Frontal cortex (tissue), 4 donors: ENCODE results near the gene FAM110A. TPM values are rescaled to one million over a fixed set of nuclear protein-coding genes. Genes with fewer than 3 reads are reported as not detected.
"Not testable (repeated sequence)": the region's sequence is repeated elsewhere in the genome, so short reads cannot be mapped to it uniquely, and the experiment has no call there.

Experiments
- DNase-seq, 2 donors: peaks; one replicate each; pipeline ENCODE4 v3.0.0; 2012; ENCODE audit warnings: low spot score in 2 of 2
- FAIRE-seq: peaks from 2 replicates; lab custom pipeline; 2012; peaks lifted over from hg19 to GRCh38; lab: Jason Lieb, UNC
- total RNA-seq: library from RNA; depleted of rRNA; stranded (reverse); fragments of >200 nt; gene quantifications from one replicate; pipeline ENCODE4 v1.2.3, GENCODE V29; 2014
- donor health status: control.
- donor health status: control.
- donor health status: control.

FAM110A gene
- total RNA-seq, 1 donor from 2014 or later: 8.6 TPM

DNA sequence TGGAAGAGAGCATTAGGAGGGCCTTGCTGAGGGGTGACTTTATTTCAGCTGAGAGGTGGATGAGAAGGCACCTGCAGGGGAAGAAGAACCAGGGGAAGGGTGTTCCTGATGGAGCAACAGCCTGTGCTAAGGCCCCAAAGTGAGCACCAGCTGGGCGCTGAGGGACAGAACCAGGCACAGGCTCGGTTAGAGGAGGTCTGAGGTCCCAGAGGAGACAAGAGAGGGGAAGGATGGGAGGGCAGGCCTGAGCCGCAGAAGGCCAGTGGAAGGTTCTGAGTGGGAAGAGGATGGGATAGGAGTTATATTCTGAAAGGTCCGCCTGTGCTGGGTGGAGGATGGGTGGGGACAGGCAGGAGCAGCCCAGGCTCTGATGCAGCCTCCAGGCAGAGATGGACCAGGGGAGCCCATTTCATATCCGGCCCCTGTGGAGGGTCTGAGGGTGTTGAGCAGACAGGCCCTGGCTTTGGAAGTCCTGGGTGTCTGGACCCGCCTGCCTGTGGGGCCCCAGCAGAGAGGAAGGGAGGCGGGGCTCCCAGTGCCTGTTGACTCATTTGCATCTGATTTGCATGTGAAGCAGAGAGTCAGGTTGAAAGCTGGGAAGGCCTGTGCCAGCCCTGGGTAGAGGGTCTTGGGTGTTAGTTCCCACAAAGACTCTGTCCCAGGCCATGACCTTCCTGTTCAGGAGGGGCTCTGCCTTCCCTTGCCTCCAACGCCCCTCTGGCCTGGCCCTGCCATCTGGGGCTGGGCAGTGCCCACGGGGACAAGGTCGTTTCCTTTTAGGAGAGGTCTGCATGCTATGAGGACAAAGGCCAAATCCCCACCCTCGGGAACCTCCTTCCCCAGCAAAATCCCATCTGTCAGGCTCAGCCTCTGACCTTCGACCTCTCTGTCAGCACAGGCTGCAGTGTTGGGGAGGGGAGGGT lies 10.6 kb upstream of the FAM110A start:
- FAIRE-seq (no peak), DNase-seq (no peak)

DNA sequence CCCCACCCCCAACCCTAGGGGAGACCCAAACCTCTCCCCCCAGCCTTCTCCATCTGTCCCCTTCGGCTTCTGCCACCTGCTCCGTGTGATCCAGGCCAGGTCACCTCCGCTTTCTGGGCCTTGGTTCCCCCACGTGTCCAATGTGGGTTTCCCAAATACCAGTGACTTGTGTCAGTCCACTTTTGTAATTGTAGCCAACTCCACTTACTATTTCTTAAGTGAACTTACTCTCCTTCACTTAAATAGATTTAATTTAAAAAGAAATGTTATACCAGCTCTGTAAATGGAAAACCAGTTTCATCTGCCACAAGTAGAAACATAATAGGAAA lies 10.0 kb upstream of the FAM110A start:
- no peak for FAIRE-seq

DNA sequence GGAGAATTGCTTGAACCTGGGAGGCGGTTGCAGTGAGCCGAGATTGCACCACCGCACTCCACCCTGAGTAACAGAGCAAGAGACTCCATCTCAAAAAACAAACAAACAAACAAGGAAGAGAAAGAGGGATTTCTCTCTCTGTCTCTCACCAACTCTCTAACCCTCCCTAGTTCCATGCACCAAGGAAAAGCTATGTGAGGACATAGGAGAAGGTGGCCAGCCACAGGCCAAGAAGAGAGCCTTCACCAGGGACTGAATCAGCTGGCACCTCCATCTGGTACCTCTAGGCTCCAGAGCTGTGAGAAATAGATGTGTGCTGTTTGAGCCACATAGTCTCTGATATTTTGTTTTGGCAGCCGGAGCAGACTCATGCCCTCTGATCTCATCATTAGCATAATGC lies 9.0 kb upstream of the FAM110A start:
- DNase-seq: no peak
- FAIRE-seq: no peak

More for the DNA sequence above, 10.0 kb upstream of the FAM110A start:
- no peak for DNase-seq

DNA sequence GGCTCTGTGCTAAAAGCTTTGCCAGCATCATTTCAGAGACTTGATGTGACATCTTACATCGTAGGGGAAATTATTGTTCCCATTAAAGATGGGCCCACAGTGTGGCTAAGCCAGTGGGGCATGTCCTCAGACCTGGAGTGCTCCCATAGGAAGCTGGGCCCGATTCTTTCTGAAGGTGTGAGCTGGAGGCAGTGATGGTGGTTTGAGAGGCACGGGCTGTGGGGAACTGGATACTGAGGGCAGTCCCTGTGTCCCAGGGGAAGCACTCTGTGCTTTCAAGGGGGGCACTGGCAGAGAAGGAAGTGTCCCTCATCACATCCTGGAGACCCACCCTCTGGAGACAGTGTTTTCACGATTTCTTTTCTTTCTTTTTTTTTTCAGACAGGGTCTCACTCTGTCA lies 8.6 kb upstream of the FAM110A start:
- no peak for DNase-seq
- FAIRE-seq: no peak

DNA sequence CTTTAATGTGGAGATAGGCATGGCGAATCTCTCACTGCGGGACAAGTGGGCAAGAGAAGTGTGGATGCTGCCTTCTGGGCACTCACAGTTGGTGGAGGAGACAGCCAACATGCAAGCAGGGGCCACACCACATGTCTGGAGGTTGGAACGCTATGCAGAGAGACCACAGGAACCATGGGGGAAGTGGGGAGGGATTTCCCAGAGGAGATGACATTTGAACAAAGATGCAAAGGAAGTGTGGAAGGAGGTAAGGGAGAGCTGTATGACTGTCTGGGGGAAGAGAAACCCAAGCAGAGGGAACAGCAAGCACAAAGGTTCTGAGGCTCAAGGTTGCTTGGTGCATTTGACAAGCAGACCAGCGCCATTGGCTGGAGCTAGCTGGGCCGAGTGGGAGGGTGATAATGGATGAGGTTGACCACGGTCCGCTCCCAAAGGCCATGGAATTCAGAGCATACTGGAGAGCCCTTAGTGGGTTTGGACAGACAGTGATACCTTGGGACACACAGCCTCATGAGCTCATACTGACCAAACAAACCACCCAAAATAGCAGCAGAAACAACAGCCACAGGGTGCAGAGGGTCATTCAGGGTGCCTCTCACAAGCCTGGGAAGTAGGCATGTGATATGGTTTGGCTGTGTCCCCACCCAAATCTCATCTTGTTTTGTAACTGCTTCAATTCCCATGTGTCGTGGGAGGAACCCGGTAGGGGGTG lies 7.6 kb upstream of the FAM110A start:
- FAIRE-seq: no peak

DNA sequence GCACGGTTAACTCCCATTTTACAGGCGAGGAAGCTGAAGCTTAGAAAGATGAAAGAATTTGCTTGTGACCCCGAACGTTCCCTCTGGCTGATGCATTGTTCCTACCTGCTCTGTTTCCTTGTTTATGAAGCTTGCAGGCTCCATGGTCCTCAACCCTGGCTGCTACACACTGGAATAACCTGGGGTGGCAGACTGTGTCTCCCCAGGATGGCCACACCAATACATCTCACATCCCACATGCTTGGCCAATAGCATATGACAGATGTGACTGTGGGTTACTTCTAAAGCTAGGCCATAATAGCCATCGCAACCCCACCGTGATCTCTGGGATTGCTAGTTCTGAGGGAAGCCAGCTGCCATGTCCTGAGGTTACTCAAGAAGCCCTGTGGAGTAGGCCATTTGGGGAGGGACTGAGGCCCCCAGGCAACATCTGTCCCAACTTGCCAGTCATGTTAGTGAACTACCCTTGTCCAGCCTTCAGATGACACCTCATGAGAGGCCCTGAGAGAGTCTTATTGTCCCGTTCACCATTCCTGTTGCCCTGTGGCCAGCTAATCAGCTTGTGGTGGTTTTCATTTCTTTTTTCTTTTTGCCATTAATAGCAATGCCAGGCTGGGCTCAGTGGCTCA lies 6.7 kb upstream of the FAM110A start:
- no peak for DNase-seq
- FAIRE-seq: no peak

More for the DNA sequence above, 7.6 kb upstream of the FAM110A start:
- no peak for DNase-seq

GRCh38 chr20:827981-828380 lies 5.5 kb upstream of the FAM110A start:
- DNase-seq, FAIRE-seq: not testable (repeated sequence)

DNA sequence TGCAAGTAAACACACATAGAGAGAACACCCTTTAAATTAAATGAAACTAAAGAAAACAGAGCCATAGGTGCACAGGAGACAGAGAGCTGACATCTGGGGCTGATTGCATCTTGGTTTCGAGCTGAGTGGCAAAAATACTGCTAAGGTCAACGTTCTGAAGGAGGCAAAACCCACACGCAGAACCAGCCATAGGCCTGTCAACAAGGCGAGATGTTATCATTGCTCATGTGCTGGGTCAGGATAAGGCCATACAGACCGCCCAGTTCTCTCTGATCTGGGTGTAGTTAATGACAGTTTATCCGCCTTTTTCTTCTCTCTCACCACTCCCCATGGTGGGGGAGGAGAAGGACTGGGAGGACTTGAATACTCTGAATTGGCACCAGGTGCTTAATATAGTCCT lies 4.5 kb upstream of the FAM110A start:
- DNase-seq: no peak
- no peak for FAIRE-seq

DNA sequence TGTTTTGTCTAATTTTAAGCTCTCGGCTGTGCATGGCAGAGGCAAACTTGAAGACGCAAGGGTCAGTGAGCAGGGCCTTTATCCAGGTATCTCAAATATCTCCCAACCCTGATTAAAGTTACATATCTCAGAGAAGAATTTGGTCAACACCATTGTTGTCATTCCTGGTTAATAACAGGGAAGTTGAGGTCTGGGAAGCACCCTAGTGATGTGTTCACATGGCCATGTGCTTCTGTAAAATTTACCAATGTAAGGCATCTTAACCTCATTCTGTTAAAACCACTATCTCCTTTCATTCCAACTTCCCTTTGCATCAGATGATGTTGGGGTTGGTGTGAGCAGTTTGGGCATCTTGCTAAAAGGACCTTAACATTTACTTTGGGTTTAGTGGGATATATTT lies 4.0 kb upstream of the FAM110A start:
- FAIRE-seq: no peak
- DNase-seq: no peak

DNA sequence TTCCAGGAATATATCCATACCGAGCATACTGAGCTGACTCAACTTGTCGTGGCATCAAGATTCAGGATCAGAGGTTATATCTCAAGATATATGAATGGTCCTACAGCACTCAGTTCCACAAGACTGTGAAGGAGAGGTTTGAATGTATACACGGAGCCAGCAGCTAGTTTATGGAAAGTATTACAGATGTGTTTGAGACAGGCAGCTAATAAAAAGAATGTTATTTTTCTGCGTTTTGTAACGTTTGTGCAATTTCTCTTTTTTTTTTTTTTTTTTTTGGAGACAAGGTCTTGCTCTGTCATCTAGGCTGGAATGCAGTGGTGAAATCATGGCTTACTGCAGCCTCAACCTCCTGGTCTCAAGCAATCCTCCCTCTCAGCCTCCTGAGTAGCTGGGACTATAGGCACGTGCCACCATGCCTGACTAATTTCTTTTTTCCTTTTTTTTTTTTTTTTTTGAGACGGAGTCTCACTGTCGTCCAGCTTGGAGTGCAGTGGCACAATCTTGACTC lies 3.4 kb upstream of the FAM110A start:
- no peak for FAIRE-seq
- DNase-seq: no peak

GRCh38 chr20:831251-831650 lies 2.3 kb upstream of the FAM110A start:
- FAIRE-seq: no peak

DNA sequence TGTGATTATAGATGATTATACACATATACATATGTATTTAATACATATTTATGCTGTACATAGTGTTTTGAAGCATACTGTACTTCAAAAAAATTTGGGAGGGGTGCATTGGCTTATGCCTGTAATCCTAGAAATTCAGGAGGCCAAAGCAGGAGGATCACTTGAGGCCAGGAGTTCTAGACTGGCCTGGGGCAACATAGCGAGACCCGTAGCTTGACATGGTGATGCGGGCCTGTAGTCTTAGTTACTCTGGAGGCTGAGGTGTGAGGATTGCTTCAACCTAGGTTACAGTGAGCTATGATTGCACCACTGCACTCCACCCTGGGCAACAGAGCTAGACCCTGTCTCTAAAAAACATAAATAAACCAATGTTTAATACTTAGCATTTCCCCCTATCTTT lies 1.6 kb upstream of the FAM110A start:
- DNase-seq (no peak), FAIRE-seq (no peak)

More at GRCh38 chr20:831251-831650, 2.3 kb upstream of the FAM110A start:
- DNase-seq: no peak

- FAIRE-seq: no peak
- DNase-seq: no peak
Measured at GRCh38 chr20:833121-833449, 430 bp upstream of the FAM110A start.

DNA sequence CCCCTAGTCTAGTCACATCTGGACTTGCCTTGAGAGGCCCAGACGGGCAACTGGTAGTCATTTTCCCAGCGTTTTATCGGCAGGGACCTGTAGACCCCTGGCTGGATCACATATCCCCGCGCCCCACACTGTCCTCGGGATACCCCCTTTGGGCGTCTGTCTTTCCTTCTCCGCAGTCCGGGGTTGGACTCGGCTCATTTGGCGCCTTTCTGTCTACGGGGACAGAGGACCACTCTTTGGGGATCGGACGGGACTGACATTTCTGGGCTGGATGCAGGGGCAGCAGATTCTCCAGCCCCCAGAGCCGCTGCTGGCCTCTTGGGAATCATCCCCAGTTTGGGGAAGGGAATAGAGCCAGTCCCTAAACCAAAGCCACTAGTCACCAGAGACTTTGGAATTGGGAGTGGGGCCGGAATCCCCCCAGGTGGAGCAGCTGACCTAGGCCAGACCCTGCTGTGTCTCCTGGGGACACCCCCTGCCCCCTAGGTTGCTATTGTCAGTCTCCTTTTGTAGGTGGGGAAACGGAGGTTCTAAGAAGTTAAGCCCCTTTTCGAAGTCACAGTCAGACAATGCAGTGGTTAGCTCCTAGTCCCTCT lies 734 bp downstream of the FAM110A start:
- FAIRE-seq: no peak
- DNase-seq: no peak

DNA sequence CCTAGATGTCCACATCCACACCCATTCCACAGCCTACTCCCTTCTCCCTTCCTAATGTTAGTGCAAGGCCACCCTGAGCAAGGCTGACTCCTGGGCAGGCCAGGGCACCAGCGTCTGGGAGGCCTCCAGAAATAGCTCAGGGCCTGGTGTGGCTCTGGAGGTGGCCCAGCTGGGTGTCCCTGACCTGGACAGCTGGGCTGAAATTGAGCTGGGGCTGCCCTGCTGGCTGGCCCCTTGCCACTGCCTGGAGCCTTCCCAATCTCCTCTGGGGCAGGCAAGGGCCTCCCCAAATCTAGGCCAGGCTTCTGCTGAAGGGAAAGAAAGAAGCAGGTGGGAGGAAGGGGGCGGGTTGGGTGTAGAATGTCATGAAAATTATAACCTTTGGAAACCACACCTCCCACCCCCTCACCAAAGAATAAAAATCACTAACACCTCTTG lies 2.1 kb downstream of the FAM110A start:
- FAIRE-seq (no peak), DNase-seq (no peak)

DNA sequence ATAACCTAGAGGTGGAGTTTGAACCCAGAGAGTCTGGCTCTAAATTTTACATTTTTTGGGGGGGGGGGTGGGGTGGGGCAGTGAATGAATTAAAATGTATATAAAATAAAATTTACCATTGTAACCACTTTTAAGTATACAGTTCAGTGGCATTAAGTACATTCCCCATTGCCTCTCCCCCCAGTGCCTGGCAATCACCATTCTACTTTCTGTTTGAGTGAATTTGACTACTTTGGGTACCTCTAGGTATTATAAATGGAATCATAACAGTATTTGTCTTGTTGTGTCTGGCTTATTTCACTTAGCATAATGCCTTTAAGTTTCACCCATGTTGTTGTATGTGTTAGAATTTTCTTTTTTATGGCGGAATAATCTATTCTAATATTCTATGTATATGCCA lies 2.7 kb downstream of the FAM110A start:
- FAIRE-seq: no peak

DNA sequence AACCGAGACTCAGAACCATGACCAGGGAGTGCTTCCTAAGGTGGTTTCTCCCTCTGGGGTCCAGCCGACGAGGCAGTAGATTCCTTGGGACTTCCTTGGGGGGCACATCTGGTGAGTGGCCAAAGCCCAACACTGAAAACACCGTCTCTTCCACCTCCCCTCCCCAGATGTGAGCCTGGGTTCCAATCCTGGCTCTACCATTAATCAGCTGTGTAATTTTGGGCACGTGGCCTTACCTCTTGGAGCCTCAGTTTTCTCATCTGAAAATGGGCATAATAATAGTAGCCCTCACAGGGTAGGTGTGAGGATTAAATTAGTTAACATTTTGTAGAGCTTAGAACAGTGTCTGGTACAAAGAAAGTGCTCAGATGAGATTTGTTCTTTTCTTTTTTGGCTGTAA lies 5.5 kb downstream of the FAM110A start:
- DNase-seq (no peak), FAIRE-seq (no peak)

More for the DNA sequence above, 2.7 kb downstream of the FAM110A start:
- no peak for DNase-seq

GRCh38 chr20:839626-840025 lies 6.1 kb downstream of the FAM110A start:
- no peak for DNase-seq

DNA sequence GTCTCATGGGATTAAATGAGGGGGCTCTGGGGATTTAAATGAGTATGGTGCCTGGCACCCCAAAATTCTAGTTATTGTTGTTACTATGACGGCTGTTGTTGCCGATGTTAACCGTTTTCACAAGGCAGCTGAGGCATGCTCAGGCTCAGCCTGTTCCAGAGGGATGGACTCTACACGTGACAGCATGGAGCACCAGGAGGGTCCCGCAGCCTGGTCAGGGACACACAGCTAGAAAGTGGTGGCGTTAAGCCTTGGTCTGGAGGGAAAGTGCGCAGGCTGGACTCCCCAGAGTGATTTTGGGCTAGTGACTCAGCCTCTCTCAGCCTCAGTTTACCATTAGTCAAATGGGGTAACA lies 7.0 kb downstream of the FAM110A start:
- no peak for FAIRE-seq
- no peak for DNase-seq

More at GRCh38 chr20:839626-840025, 6.1 kb downstream of the FAM110A start:
- FAIRE-seq: no peak

- DNase-seq: no peak
- FAIRE-seq: no peak
Measured at GRCh38 chr20:840858-841567, 7.5 kb downstream of the FAM110A start.
